HG02973 (cell line): ENCODE data around the gene CAPN9.
"Not testable (repeated sequence)": the region's sequence is repeated elsewhere in the genome, so short reads cannot be mapped to it uniquely, and the experiment has no call there.

Experiments used
- ATAC-seq: cut with Tn5 transposase; IDR thresholded peaks from one replicate; pipeline ENCODE4 v1.9.1; 2021; ENCODE audit warnings: moderate library complexity; ENCODE audit not compliant: unreplicated experiment

CAPN9 gene

GRCh38 chr1:230767859-230768612 is 20.8 kb downstream of the CAPN9 start:
- ATAC-seq = not testable (repeated sequence)

- no peak for ATAC-seq
Measured at GRCh38 chr1:230768903-230769570, 21.8 kb downstream of the CAPN9 start.

- ATAC-seq = no peak
Measured at GRCh38 chr1:230770317-230770716, 23.1 kb downstream of the CAPN9 start.

- no peak for ATAC-seq
Measured at GRCh38 chr1:230771773-230772354, 24.7 kb downstream of the CAPN9 start.

GRCh38 chr1:230772457-230773395 is 25.5 kb downstream of the CAPN9 start:
- no peak for ATAC-seq

GRCh38 chr1:230773396-230774033 is 26.3 kb downstream of the CAPN9 start:
- no peak for ATAC-seq

GRCh38 chr1:230778916-230779590 is 31.9 kb downstream of the CAPN9 start:
- ATAC-seq = no peak

GRCh38 chr1:230781131-230781530 is 33.9 kb downstream of the CAPN9 start:
- no peak for ATAC-seq

GRCh38 chr1:230781594-230781993 is 34.4 kb downstream of the CAPN9 start:
- peak; percentile 59 for ATAC-seq

GRCh38 chr1:230784163-230784562 is 37.0 kb downstream of the CAPN9 start:
- no peak for ATAC-seq

- no peak for ATAC-seq
Measured at GRCh38 chr1:230785636-230786384, 38.6 kb downstream of the CAPN9 start.

GRCh38 chr1:230786385-230786753 is 39.2 kb downstream of the CAPN9 start:
- no peak for ATAC-seq

GRCh38 chr1:230787471-230787870 is 40.3 kb downstream of the CAPN9 start:
- ATAC-seq = no peak

- no peak for ATAC-seq
Measured at GRCh38 chr1:230788561-230789275, 41.5 kb downstream of the CAPN9 start.

GRCh38 chr1:230790026-230790425 is 42.8 kb downstream of the CAPN9 start:
- no peak for ATAC-seq

- no peak for ATAC-seq
Measured at GRCh38 chr1:230791986-230792564, 44.9 kb downstream of the CAPN9 start.

- ATAC-seq = no peak
Measured at GRCh38 chr1:230792691-230793462, 45.7 kb downstream of the CAPN9 start.

- ATAC-seq = no peak
Measured at GRCh38 chr1:230793463-230793745, 46.2 kb downstream of the CAPN9 start.
